VCaP (cell line): ENCODE measurements around the gene PDRG1.
"Not testable (repeated sequence)": the region's sequence is repeated elsewhere in the genome, so short reads cannot be mapped to it uniquely, and the experiment has no call there.

Source experiments
- H3K27ac ChIP-seq: fragments of 450-650 bp; 2 replicates; pipeline ENCODE4 v1.5.1; 2017
- TF ChIP-seq, protein P1 (sequence below): fragments of 450-650 bp; conservative IDR thresholded peaks from 2 replicates; pipeline ENCODE4 v1.5.1; 2017; ENCODE audit warnings: mild to moderate bottlenecking, moderate library complexity

PDRG1 gene

DNA sequence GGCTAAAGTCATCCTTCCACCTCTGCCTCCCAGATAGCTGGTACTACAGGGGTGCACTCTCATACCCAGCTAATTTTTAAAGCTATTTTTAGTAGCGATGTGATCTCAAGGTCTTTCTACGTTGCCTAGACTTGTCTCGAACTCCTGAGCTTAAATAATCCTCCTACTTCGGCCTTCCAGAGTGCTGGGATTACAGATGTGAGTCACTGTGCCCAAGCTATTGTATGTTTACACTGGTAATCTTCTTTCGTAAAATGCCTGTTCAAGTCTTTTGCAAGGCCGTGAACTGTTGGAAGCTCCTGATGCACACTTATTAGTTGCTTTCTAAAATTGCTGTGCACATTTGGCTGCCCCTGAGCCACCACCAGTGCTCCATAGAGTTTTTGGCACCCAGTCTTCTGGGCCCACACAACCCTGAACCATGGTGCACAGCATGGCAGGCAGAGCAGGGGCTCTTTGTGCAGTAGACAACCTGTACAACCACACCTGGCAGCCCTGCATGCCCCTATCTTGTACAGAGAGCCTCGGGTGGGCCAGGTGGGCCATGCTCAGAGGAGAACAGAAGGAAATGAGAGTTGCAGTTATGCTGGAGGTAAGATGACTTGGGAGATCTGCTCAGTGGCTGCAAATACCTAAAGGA is 33.3 kb downstream of the PDRG1 start:
- H3K27ac ChIP-seq: no peak overlapping the region

DNA sequence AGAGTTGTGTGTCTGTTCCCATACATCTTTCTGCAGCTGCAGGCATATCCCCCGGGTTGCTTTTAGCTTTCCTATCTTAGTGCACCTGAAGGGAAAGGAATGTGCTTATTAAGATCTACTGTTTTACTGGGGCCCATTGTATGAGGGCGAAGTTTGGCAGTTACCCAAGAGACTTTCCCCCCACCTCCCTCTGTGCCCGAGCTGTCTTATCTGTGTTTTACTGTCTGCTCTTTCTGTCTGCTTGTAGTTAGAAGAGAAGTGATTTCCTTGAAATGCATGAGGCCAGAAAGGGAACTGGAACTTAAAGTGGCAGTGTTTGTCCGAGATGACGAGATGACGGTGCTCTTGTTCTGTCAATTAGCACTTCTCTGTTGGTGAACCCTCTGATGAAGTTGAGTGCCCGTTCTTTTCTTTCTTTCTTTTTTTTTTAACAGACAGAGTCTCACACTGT is 33.9 kb downstream of the PDRG1 start:
- not testable (repeated sequence) for H3K27ac ChIP-seq

More for the DNA sequence above, 33.3 kb downstream of the PDRG1 start:
- TF ChIP-seq, protein P1, sequence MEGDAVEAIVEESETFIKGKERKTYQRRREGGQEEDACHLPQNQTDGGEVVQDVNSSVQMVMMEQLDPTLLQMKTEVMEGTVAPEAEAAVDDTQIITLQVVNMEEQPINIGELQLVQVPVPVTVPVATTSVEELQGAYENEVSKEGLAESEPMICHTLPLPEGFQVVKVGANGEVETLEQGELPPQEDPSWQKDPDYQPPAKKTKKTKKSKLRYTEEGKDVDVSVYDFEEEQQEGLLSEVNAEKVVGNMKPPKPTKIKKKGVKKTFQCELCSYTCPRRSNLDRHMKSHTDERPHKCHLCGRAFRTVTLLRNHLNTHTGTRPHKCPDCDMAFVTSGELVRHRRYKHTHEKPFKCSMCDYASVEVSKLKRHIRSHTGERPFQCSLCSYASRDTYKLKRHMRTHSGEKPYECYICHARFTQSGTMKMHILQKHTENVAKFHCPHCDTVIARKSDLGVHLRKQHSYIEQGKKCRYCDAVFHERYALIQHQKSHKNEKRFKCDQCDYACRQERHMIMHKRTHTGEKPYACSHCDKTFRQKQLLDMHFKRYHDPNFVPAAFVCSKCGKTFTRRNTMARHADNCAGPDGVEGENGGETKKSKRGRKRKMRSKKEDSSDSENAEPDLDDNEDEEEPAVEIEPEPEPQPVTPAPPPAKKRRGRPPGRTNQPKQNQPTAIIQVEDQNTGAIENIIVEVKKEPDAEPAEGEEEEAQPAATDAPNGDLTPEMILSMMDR: no peak

DNA sequence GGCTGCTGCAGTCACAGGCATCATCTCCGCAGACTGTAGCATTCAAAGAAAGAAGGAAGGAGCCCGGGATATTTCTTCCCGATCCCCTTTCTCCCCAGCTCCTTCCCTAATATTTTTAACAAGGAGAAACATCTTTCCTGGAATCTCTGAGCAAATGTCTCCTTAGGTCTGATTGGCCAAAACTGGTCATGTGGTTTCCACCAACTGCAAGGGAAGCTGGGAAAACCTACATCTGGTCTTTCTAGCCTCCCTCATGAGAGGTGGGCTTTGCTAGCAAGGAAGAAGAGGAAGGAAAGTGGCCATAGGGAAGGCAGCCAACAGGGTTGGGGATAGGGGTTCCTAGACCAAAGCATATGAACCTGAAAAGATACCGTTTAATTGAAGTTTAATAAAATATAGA is 35.1 kb downstream of the PDRG1 start:
- H3K27ac ChIP-seq: no peak overlapping the region
- TF ChIP-seq, protein P1: no peak

DNA sequence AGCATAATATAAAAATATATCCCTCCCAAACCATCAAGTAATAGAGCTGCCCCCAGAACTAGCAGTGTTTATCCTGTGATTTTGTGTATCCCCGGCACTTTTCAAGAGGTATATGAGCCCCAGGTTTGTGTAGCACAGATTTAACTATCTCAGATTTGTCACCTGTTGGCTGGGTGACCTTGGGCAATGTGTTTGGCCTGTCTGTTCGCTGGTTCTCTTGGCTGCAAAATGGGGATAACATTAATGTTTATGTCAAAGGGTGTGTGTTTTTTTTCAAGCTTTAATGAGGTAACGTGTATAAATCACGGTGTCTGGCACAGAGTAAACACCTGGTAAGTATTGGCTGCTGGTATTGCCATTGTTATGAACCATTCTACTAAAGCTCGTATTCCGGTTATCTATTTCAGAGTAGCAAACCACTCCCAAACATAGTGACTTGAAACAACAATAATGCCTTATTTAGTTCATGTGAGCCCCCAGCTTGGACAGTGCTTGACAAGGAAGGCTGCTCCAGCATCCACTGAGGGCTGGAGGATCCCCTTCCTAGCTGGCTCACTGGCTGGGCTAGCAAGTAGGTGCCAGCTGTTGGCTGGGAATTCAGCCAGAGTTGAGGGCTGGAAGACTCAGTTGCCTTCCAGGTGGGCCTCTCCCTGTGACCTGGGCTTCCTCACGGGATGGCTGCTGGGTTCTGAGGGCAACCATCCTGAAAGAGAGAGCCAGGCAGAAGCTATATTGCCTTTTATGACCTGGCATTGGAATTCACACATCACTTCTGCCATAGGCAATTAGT is 36.2 kb downstream of the PDRG1 start:
- no peak overlapping the region for H3K27ac ChIP-seq
- TF ChIP-seq, protein P1: no peak

DNA sequence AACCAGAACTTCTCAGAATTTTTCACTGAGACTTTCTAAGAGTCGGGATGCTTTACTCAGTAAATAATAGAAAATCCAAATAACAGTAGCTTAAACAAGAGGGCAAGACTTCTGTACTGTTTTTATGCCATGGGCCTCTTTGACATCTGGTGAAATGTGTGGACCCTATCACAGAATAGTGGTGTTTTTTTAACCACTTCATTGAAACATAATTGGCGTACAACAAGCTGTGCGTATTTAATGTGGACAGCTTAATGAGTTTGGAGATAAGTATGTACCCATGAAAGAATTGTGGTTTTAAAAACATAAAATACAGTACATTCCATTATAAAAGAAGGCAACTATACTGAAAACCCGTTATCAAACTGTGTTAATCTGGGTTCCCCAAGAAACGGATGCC is 37.7 kb downstream of the PDRG1 start:
- TF ChIP-seq, protein P1: no peak

DNA sequence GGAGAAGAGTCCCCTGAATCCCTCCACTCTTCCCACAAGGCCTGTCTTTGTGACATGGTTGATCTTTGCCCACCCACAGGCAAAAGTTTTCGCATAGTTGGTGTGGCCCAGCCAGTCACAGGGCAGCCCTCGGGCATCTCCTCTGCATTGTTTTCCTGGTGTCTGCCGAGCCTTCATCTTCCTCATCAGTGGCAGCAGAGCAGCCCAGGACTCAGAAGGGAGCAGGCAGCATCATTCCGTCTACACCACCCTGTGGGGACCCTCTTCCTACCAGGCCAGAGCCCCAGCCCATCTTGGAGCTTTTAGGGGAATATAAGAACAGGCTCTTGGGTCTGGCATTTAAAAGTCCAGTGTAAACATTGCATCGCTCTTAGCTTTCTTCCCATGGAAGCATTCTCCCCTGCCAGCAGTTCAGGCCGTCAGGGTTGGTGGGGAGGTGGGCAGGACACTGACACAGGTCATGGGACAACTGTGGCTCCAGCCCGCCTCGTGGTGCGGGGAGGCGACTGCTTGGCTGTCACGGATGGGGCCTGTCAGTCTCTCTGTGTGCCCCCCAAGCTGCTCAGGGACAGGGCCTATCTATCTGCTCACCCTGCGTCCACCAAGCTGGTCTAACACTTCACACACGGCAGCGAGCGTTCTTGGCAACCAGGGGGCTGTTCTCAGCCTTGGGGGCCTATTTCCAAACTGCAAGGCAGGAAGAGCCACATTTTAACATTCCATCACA is 38.3 kb downstream of the PDRG1 start:
- H3K27ac ChIP-seq: no peak overlapping the region
- TF ChIP-seq, protein P1: no peak

More for the DNA sequence above, 37.7 kb downstream of the PDRG1 start:
- H3K27ac ChIP-seq: no peak overlapping the region

DNA sequence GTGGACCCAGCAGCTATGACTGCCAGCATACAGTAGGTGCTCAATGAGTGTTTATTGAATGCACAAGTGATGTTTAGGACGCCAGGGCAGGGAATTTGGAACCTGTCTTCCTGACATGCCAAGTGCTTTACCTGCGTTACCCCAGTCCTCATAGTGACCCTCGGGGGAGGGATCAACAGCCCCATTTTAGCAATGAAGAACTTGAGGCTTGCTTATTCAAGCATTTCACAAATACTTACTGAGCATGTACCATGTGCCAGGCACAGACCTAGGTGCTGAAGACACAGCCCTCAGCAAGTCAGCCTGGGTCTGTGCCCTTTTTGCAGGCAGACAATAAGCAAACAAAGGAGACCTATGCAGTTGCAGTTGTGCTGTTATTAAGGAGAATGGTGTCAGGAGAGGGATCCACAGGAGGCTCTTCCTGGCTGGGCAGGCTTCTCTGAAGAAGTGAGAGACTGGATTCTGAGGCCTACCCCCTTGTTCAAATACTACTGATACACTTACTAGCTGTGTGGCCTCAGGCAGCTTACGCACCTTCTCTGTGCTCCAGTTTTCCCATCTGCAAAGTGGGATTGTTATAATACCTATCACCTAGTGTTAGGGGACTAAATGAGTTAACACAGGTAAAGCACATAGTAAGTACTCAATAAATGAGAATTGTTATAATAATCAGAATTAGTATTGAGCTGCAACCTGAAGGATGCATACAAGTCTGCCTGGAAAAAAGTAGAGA is 41.6 kb downstream of the PDRG1 start:
- TF ChIP-seq, protein P1: no peak

More for the DNA sequence above, 41.6 kb downstream of the PDRG1 start:
- no peak overlapping the region for H3K27ac ChIP-seq
